HG03280 (cell line): ENCODE results near the gene KCNJ4.

Experiments
- ATAC-seq: cut with Tn5 transposase; IDR thresholded peaks from one replicate; pipeline ENCODE4 v1.9.1; 2021; ENCODE audit warnings: mild to moderate bottlenecking, moderate library complexity; ENCODE audit not compliant: unreplicated experiment

The KCNJ4 gene

GRCh38 chr22:38432264-38432663, 22.7 kb downstream of the KCNJ4 start:
- ATAC-seq: no peak

GRCh38 chr22:38431266-38432010, 23.6 kb downstream of the KCNJ4 start:
- ATAC-seq: no peak

- no peak for ATAC-seq
Measured at GRCh38 chr22:38429499-38430068, 25.4 kb downstream of the KCNJ4 start.

- ATAC-seq: no peak
Measured at GRCh38 chr22:38428714-38429113, 26.3 kb downstream of the KCNJ4 start.

GRCh38 chr22:38427940-38428339, 27.1 kb downstream of the KCNJ4 start:
- no peak for ATAC-seq

- no peak for ATAC-seq
Measured at GRCh38 chr22:38427465-38427864, 27.5 kb downstream of the KCNJ4 start.

GRCh38 chr22:38426628-38427027, 28.4 kb downstream of the KCNJ4 start:
- ATAC-seq: no peak

- ATAC-seq: no peak
Measured at GRCh38 chr22:38424525-38425080, 30.4 kb downstream of the KCNJ4 start.

GRCh38 chr22:38423512-38424503, 31.2 kb downstream of the KCNJ4 start:
- ATAC-seq: no peak

- ATAC-seq: no peak
Measured at GRCh38 chr22:38422611-38423511, 32.1 kb downstream of the KCNJ4 start.

GRCh38 chr22:38420734-38421133, 34.3 kb downstream of the KCNJ4 start:
- ATAC-seq: no peak

GRCh38 chr22:38419858-38420160, 35.2 kb downstream of the KCNJ4 start:
- no peak for ATAC-seq

GRCh38 chr22:38419121-38419857, 35.7 kb downstream of the KCNJ4 start:
- ATAC-seq: no peak

GRCh38 chr22:38418589-38418988, 36.4 kb downstream of the KCNJ4 start:
- no peak for ATAC-seq

GRCh38 chr22:38417252-38418060, 37.5 kb downstream of the KCNJ4 start:
- no peak for ATAC-seq

GRCh38 chr22:38416621-38417251, 38.3 kb downstream of the KCNJ4 start:
- no peak for ATAC-seq

- ATAC-seq: no peak
Measured at GRCh38 chr22:38415561-38416321, 39.3 kb downstream of the KCNJ4 start.

GRCh38 chr22:38415046-38415445, 40.0 kb downstream of the KCNJ4 start:
- ATAC-seq: no peak
